ENCODE measurements around the gene MAP3K14. TPM values are rescaled to one million over a fixed set of nuclear protein-coding genes. Genes with fewer than 3 reads are reported as not detected.
A peak's percentile ranks its signal among the peaks of the same experiment; 100 is the strongest.

The MAP3K14 gene
- total RNA-seq, 2 donors from 2014 or later, result 6.5 to 9.9 TPM

GRCh38 chr17:45287526-45288500, 29.0 kb downstream of the MAP3K14 start:
- no peak for ATAC-seq
- whole genome bisulfite sequencing, 2 donors, result 38 to 60% methylated on average over 8 to 10 of the region's 10 CpGs
- no peaks in the 10 kb centered on the region for H3K9me3 ChIP-seq

GRCh38 chr17:45286286-45286685, 30.5 kb downstream of the MAP3K14 start:
- Histone ChIP-seq H3K27ac (no peak overlapping the region), H3K4me3 (no peak overlapping the region), H3K9me3 (no peaks in the 10 kb centered on the region), H3K36me3 (replicated peaks in 1 of 2; ENCODE audit: insufficient read depth in 1 of 2, low read depth in 2 of 2) (peaks cover 0 to 18% of the 10 kb centered on the region in 2 donors), H3K27me3 (no peaks in the 10 kb centered on the region), H3K4me1 (peaks cover 44% of the 10 kb centered on the region)
- 91 to 100% methylated on average over 2 to 5 of the region's 5 CpGs for WGBS, 2 donors
- intact Hi-C loops (cut with DNase I), result no loop called here
- TF ChIP-seq CTCF (IDR thresholded peaks at IDR 0.05) (no peak), POLR2A (IDR thresholded peaks at IDR 0.05) (no peak)
- DNase-seq (no peak), ATAC-seq (no peak)

More at GRCh38 chr17:45287526-45288500, 29.0 kb downstream of the MAP3K14 start:
- H3K27me3 ChIP-seq, result no peaks in the 10 kb centered on the region
- DNase-seq, result peak in 3 of 4 donors; percentile 46 to 49 (median 49)
- peak overlapping the region in 3 of 4 donors; percentile 57 to 85 (median 63) for H3K27ac ChIP-seq
- no peak overlapping the region for H3K4me3 ChIP-seq
- peaks cover 59% of the 10 kb centered on the region for H3K4me1 ChIP-seq
- H3K36me3 ChIP-seq (replicated peaks in 1 of 2; ENCODE audit: insufficient read depth in 1 of 2, low read depth in 2 of 2), result peaks cover 0 to 17% of the 10 kb centered on the region in 2 donors
- no peak for TF ChIP-seq CTCF (IDR thresholded peaks at IDR 0.05)
- TF ChIP-seq POLR2A (IDR thresholded peaks at IDR 0.05), result no peak
- intact Hi-C loops (cut with DNase I), result no loop called here

GRCh38 chr17:45284176-45285140, 32.4 kb downstream of the MAP3K14 start:
- no peaks in the 10 kb centered on the region for H3K9me3 ChIP-seq
- ATAC-seq, result peak; percentile 28
- DNase-seq, result peak in 2 of 4 donors; percentile 46 to 76
- TF ChIP-seq POLR2A (IDR thresholded peaks at IDR 0.05) (no peak), CTCF (IDR thresholded peaks at IDR 0.05) (peak in 3 of 7 experiments; percentile 3 to 28 (median 12))
- 80 to 89% methylated on average over 15 to 20 of the region's 21 CpGs for WGBS, 2 donors
- intact Hi-C loops (cut with DNase I), result no loop called here
- no peaks in the 10 kb centered on the region for H3K27me3 ChIP-seq
- peak overlapping the region in 1 of 4 donors; percentile 17 for H3K27ac ChIP-seq
- H3K4me1 ChIP-seq, result peaks cover 33% of the 10 kb centered on the region
- H3K36me3 ChIP-seq (replicated peaks in 1 of 2; ENCODE audit: insufficient read depth in 1 of 2, low read depth in 2 of 2), result peaks cover 0 to 18% of the 10 kb centered on the region in 2 donors
- no peak overlapping the region for H3K4me3 ChIP-seq

- Histone ChIP-seq H3K4me1 (peaks cover 31% of the 10 kb centered on the region), H3K36me3 (replicated peaks in 1 of 2; ENCODE audit: insufficient read depth in 1 of 2, low read depth in 2 of 2) (peaks cover 0 to 18% of the 10 kb centered on the region in 2 donors), H3K27me3 (no peaks in the 10 kb centered on the region), H3K4me3 (no peak overlapping the region), H3K27ac (no peak overlapping the region), H3K9me3 (no peaks in the 10 kb centered on the region)
- TF ChIP-seq CTCF (IDR thresholded peaks at IDR 0.05) (no peak), POLR2A (IDR thresholded peaks at IDR 0.05) (no peak)
- ATAC-seq (no peak), DNase-seq (no peak)
- intact Hi-C loops (cut with DNase I), result no loop called here
- WGBS, 2 donors, result 74 to 82% methylated on average over 8 to 10 of the region's 10 CpGs
Measured at GRCh38 chr17:45283711-45284110, 33.1 kb downstream of the MAP3K14 start.
